ENCODE data around the gene FAHD2B. TPM values are rescaled to one million over a fixed set of nuclear protein-coding genes. Genes with fewer than 3 reads are reported as not detected.
"Not testable (repeated sequence)": the region's sequence is repeated elsewhere in the genome, so short reads cannot be mapped to it uniquely, and the experiment has no call there.

Gene FAHD2B
- total RNA-seq, 1 donor from 2014 or later: 24.8 TPM

DNA sequence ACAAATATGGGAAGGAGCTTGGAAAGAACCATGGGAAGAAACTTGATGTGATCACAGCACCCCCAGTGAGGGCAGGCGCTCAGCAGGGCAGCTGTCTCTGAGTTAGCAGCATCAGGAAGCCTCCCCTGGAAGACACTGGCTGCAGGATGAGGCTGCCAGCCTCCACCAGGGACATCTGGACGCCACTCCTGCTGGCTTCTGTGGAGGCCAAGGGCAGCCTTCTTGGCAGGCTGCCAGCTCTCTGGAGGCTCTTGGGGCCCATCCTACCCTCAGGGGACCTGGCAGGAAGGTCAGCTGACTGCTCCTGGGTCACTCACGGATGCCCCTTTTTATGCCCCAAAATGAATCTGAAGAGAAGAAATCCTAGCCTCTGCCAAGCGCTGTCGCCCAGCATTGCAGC is 26.0 kb downstream of the FAHD2B start:
- intact Hi-C loops (cut with micrococcal nuclease): not testable (repeated sequence)

- intact Hi-C loops (cut with micrococcal nuclease): no loop called here
These were observed 26.6 kb downstream of the FAHD2B start for GRCh38 chr2:97068074-97068473.

GRCh38 chr2:97067279-97068004 is 27.2 kb downstream of the FAHD2B start:
- intact Hi-C loops (cut with micrococcal nuclease): no loop called here

DNA sequence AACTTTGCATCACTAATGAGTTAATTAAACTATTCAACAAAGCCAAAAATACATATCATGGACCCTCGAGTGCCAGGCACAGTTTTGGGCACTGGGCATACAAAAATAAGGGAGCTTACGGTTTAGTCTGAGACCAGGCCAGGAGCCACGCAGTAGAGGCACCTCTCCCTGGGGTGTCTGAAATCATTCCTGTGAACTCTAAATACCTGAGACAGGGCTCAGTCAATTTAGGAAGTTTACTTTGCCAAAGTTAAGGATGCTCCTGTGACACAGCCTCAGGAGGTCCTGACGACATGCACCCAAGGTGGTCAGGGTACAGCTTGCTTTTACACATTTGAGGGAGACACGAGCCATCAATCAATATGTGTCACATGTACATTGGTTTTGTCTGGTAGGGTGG is 28.7 kb downstream of the FAHD2B start:
- intact Hi-C loops (cut with micrococcal nuclease): not testable (repeated sequence)

- intact Hi-C loops (cut with micrococcal nuclease): not testable (repeated sequence)
These were observed 32.7 kb downstream of the FAHD2B start for GRCh38 chr2:97062020-97062419.

DNA sequence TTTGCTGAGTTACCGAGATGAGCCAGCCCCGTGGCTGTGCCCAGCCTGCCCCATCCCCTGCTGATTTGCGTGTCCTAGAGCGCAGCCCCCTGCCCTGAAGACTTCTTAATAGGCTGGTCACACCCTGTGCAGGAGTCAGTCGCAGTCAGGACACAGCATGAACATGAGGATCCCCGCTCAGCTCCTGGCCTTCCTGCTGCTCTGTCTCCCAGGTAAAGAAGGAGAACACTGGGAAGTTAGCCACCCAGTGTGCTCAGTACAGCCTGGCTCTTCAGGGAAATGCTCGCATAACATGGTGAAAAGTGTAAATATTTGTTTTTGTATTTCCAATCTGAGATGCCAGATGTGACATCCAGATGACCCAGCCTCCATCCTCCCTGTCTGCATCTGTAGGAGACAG is 34.9 kb downstream of the FAHD2B start:
- intact Hi-C loops (cut with micrococcal nuclease): not testable (repeated sequence)

DNA sequence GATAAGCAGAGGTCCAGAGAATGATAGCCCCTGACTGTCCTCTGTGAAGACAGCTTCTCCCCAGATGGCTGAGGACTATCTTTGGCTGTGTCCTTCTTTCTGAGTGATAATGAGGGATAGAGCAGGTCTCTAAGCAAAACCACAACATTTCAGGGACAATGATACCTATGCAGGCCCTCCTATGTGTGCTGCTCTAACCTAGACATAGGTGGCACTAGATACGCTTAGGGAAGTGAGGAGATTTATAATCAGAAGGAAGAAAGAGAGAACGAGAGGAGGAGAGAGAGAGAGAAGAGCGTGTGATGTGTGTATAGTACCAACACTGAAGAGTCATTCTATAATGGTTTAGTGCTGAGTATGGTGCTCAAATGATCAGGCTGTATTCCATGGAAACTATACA is 38.5 kb downstream of the FAHD2B start:
- intact Hi-C loops (cut with micrococcal nuclease): not testable (repeated sequence)

DNA sequence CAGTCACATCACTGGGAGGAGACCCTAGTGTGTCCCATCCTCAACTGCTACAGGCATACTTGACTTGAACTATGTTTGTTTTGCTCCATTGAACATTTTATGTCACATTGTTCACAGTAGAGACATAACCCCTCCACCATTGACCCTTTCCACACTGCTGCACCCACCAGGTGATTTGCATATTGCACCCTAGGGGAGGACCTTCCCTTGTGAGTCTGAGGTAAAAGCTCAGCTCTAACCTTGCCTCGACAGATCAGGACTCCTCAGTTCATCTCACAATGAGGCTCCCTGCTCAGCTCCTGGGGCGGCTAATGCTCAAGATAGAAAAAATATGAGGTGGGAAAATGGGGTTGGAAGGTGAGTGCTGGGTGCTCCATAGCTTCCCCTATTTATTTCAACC is 44.6 kb downstream of the FAHD2B start:
- intact Hi-C loops (cut with micrococcal nuclease): not testable (repeated sequence)

DNA sequence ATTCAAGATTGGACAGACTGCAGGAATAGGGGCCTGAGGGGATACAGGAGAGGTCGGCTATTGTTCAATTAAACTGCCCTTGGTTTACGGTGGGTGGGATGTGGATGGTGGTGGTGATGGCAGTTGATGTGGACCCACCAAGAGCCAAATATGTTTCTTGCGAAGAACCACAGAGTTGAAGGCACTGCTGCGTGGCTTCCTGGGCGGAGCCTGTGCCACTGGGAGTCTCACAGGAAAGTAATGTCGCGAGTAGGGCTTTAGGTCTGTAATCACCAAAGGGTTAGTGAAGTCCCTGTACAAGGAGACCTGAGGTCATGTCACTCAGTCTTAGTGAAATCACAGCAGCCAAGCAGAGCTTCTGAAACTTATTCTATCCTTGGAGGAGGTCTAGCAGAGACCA is 46.2 kb downstream of the FAHD2B start:
- intact Hi-C loops (cut with micrococcal nuclease): not testable (repeated sequence)

GRCh38 chr2:97046676-97047075 is 48.0 kb downstream of the FAHD2B start:
- intact Hi-C loops (cut with micrococcal nuclease): not testable (repeated sequence)

GRCh38 chr2:97045895-97046499 is 48.7 kb downstream of the FAHD2B start:
- intact Hi-C loops (cut with micrococcal nuclease): not testable (repeated sequence)

Other genes starting within 250 kb of the FAHD2B start
- gene ANKRD39, start 236.9 kb downstream of the FAHD2B start, total RNA-seq: 39.1 and 39.2 TPM in 2 replicates
- 22.6 and 23.9 TPM in 2 replicates for gene SEMA4C, start 224.8 kb downstream of the FAHD2B start, total RNA-seq
- 0.39 TPM in 1 of 2 replicates, not detected in the other for gene FAM178B, start 108.3 kb downstream of the FAHD2B start, total RNA-seq
- 66.1 and 69.3 TPM in 2 replicates for gene ANKRD36, start 18.3 kb upstream of the FAHD2B start, total RNA-seq

Data from T-helper 1 cell treated with Interleukin-12 subunit alpha and Interleukin-12 subunit beta and Interleukin-4 antibody, amounts not matched to agents 30 ng/mL and 1 ng/mL, for 36 hours (primary cell).